Subcutaneous abdominal adipose tissue (tissue), 5 donors: Measurements from ENCODE around the gene QRICH1.

Experiments
- H3K27ac ChIP-seq: one replicate; pipeline ENCODE4 v1.7.0; 2013; ENCODE audit warnings: low read depth, mild to moderate bottlenecking, inconsistent platforms, low read length, moderate library complexity
- H3K27me3 ChIP-seq, 5 donors: one replicate each; pipeline ENCODE4 v1.7.0; 2013; ENCODE audit warnings: low read length in 5 of 5, inconsistent platforms in 1 of 5; ENCODE audit not compliant: control insufficient read depth in 5 of 5, insufficient read depth in 4 of 5
- H3K36me3 ChIP-seq, 5 donors: one replicate each; pipeline ENCODE4 v1.7.0; 2013; ENCODE audit warnings: low read length in 5 of 5; ENCODE audit not compliant: control insufficient read depth in 5 of 5, insufficient read depth in 5 of 5
- H3K4me1 ChIP-seq, 5 donors: one replicate each; pipeline ENCODE4 v1.7.0; 2013; ENCODE audit warnings: low read length in 5 of 5, mild to moderate bottlenecking in 3 of 5, moderate library complexity in 1 of 5; ENCODE audit not compliant: control insufficient read depth in 5 of 5, insufficient read depth in 5 of 5
- H3K4me3 ChIP-seq, 5 donors: one replicate each; pipeline ENCODE4 v1.7.0; 2013; ENCODE audit warnings: low read length in 5 of 5, low read depth in 1 of 5
- H3K9ac ChIP-seq, 5 donors: one replicate each; pipeline ENCODE4 v1.7.0; 2013; ENCODE audit warnings: low read length in 5 of 5, mild to moderate bottlenecking in 4 of 5, moderate library complexity in 3 of 5
- H3K9me3 ChIP-seq, 5 donors: one replicate each; pipeline ENCODE4 v1.7.0; 2013; ENCODE audit warnings: low read length in 5 of 5; ENCODE audit not compliant: control insufficient read depth in 5 of 5
- donor health status: healthy.
- donor health status: healthy.
- donor health status: healthy.
- donor health status: healthy.
- donor health status: healthy.

The QRICH1 gene

DNA sequence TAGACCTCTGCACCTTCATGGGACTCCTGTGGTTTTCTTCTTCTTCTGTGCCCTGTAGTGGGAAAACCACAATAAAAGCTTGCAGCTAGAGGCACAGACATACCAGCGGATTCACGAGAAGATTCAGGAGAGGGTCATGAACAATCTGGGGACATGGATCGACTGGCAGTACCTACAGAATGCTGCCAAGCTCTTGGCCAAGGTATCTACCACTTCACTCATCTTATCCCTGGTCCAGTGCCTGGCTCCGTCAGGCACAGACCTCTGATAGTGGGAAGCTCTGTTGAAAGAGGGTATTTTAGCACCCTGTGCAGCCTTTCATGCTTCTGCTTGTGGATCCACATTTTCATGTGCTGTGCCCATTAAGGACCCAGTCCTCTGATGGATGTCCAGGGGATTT lies 113.6 kb downstream of the QRICH1 start:
- H3K27ac ChIP-seq, result no peak overlapping the region

More for the DNA sequence above, 113.6 kb downstream of the QRICH1 start:
- Histone ChIP-seq H3K4me1 (no peaks in the 10 kb centered on the region), H3K9me3 (no peaks in the 10 kb centered on the region), H3K27me3 (no peaks in the 10 kb centered on the region), H3K4me3 (no peak overlapping the region), H3K9ac (no peak overlapping the region), H3K36me3 (peaks cover 14 to 93% (median 85%) of the 10 kb centered on the region in 5 donors)
